G401.6 (cell line): ENCODE data around the gene RNF181.
A peak's percentile ranks its signal among the peaks of the same experiment; 100 is the strongest.
"Not testable (repeated sequence)": the region's sequence is repeated elsewhere in the genome, so short reads cannot be mapped to it uniquely, and the experiment has no call there.

Experiments
- FAIRE-seq: peaks from 2 replicates; lab custom pipeline; 2012; peaks lifted over from hg19 to GRCh38; lab: Jason Lieb, UNC

Gene RNF181

GRCh38 chr2:85596486-85597143, 1.1 kb downstream of the RNF181 start:
- FAIRE-seq, result no peak

DNA sequence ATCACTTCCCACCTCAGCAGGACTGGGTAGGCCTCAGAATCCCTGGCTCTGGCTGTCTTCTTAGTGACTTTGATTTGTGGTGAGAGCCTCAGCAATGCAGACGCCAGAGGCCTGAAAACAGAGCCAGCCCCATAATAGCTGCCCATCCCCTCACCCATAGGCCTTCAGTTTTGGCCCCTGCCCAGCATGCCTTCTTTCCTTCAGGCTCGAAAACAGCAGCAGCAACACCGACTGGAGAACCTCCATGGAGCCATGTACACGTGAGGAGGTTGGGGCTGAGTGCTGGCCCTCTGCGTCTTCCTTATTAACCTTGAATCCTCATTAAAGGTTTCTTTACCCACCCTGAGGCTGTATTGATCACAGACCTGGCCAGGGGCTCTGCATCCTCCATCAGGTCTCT, 1.7 kb downstream of the RNF181 start:
- no peak for FAIRE-seq

DNA sequence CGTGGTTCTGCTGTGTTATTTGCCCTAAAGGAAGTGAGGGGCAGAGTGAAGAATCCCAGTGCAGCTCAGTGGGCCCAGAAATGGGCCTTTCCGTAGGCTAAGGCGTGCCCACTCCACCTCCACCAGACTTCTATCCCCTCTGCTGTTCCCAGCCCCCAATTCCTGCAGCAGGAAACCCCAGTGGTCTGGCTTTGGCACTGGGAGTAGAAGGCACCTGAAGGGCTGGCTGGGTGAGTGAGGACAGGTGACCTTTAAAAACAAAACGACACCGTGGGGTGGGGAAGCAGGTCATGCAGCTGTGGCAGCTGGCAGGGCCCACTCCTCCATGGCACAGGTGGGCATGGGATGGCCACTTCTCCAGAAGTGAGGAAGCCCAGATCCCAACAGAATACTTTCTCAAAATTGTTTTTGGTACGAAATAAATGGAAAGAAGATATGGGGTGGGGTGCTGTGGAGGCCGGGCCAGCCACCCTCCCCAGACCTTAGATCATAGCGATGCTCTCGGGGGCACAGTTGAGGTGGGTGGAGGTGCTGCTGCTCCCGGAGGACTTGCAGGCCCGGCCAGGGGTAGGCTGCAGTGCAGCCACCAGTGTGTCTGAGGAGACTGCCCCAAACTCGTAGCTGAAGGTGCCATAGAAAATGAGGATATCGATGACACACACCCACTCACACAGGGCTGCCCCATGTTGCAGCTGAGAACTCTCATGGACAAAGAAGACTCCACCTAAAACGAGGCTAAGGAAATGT, 3.2 kb downstream of the RNF181 start:
- FAIRE-seq, result no peak

DNA sequence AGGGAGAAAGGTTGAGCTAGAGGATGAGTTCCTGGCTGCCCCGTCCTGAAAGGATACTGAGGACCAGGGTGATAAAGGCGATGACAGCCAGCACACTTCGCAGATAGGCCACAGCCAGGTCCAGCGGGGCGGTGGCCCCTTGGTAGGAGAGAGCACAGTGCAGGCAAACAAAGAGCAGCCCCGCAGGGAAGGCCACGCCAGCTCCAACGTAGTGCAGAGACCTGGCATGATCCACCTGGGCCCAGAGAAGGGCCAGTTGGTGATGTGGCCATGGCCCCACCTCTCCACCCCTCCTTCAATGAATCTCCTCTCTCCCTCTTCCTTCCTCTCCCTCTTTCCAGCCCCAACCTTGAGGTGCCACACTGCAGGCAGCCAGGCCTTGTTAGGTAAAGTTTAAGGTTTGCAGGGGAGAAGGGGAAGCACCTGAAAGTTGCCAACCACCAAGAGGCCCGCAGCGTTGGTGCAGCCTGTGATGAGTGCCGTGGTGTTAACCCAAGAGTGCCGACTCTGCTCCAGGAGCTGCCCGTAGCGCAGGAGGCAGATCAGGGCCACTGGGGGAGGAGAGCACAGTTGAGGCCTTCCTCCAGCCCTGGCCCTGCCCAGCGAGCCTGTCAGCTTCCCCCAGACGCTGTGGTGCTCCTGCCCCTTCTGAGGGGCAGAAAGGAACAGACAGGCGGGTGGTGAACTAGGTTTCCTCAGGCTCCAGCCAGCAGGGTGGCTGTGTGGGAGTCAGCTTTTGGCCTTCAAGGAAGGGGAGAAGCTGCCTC, 4.1 kb downstream of the RNF181 start:
- no peak for FAIRE-seq

DNA sequence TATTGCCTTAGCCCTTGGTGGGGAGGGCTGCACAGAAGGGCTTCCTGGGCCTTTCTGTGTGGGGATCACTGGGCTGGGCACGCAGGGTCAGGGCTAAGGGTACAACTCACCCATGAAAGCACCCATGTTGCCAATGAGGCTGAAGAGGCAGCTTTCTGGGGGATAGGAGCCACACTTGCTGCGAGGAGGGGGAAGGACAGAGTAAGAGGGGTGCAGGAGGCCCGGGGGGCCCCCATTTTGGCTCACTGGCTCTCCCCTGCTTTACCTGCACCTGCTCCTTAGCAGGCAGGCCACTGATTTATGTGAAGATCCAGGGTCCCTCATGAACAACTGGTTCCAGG, 4.7 kb downstream of the RNF181 start:
- FAIRE-seq, result no peak

- FAIRE-seq, result no peak
Observed at GRCh38 chr2:85600951-85601770, 5.6 kb downstream of the RNF181 start.

DNA sequence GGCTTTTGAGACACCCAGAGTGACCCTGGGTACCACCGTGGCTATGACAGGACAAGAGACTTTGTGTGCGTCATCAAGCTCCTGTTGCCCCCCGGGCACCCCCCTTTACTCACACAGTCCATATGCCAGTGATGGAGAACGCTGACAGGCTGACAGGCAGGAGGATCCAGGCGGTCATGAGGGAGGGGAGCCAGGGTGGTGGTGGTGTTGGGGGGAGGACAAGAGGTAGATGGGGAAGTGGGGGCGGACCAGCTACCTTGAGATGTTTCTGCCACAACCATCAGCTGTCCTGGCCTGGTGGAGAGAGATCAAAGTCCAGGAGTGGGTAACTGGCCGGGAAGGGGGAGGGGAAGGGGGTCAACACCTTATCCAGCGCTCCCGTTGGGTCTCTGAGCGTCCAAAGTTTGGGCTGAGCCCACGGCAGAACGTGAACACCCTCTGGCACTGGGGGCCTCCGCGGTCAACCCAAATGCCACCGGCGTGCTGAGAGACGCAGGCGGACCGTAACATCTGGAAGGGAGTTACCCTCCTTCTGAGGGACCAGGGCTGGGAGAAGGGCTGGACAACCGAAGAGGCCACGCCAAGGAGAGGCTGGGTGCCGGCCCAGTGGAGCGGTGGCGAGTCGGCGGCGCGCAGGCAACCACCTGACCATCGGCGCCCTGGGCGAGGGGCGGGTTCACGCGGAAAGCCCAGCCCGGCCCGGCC, 6.4 kb downstream of the RNF181 start:
- no peak for FAIRE-seq

GRCh38 chr2:85602476-85603234, 7.1 kb downstream of the RNF181 start, which contains the start of gene TMEM150A:
TMEM150A (minus strand) TSS chr2:85602698; CDS start chr2:85601948, 750 bp downstream.
- no peak for FAIRE-seq

- not testable (repeated sequence) for FAIRE-seq
Observed at GRCh38 chr2:85604133-85604444, 8.5 kb downstream of the RNF181 start.

GRCh38 chr2:85604568-85605339, 9.2 kb downstream of the RNF181 start:
- no peak for FAIRE-seq

DNA sequence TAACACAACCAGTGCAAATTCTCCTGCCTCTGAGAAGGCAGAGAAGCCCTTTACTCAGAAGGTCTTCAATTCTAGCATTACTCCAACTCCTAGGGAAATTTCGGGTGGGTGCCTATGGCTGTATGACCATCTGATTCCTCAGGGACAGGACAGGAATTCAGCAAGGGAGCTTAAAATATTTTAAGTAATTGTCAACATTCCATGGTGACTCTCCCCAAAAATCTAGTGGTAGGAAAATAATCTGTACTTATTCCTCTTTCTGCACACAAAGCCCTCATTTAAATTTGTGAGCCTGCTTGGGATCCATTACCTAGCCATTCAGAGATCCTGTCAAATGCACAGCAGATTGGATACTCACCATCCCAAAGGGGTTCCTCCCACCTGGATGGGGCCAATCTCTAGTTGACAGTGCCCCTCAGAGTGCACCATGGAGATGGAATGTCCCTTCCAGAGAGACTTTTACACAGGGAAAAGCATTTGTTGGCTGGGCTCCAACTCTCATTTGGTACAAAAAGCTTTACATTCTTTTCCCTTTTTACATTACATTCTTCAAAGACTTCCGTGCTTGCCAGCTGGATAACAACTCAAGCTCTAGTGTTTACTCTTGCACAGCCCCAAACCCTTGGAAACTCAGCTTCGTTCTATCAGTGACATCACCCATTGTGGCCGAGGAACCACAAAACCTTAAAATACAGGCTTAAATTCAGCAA, 10.0 kb downstream of the RNF181 start:
- FAIRE-seq, result no peak

GRCh38 chr2:85606116-85606455, 10.5 kb downstream of the RNF181 start:
- no peak for FAIRE-seq

- FAIRE-seq, result no peak
Observed at GRCh38 chr2:85607268-85608215, 12.0 kb downstream of the RNF181 start.

GRCh38 chr2:85611217-85611704, 15.7 kb downstream of the RNF181 start:
- FAIRE-seq, result no peak

GRCh38 chr2:85611705-85612587, 16.4 kb downstream of the RNF181 start, which contains the start of gene C2orf68:
C2orf68 (minus strand) TSS chr2:85612066; CDS start chr2:85611984, 82 bp downstream.
- FAIRE-seq, result peak; percentile 84

DNA sequence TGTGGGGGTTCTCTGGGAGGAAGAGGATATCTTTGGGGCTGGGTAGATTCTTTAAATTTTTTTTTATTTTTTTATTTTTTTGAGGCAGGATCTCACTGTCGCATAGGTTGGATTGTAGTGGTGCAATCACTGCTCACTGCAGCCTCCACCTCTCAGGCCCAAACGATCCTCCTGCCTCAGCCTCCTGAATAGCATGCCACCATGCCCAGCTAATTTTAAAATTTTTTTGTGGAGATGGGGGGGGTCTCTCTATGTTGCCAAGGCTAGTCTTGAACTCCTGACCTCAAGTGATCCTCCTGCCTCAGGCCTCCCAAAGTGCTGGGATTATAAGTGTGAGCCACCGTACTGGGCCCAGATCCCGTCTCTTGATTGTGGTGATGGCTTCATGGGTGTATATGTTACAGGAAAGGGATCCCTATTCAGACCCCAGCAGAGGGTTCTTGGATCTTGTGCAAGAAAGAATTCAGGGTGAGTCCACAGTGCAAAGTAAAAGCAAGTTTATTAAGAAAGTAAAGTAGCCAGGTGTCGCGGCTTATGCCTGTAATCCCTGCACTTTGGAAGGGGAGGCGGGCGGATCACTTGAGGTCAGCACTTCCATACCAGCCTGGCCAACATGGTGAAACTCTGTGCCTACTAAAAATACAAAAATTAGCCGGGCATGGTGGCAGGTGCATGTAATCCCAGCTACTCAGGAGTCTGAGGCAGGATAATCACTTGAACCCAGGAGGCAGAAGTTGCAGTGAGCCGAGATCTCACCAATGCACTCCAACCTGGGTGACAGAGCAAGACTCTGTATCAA, 18.4 kb downstream of the RNF181 start:
- no peak for FAIRE-seq
